ENCODE results near the gene KCTD17. TPM values are rescaled to one million over a fixed set of nuclear protein-coding genes. Genes with fewer than 3 reads are reported as not detected.

KCTD17 gene
- total RNA-seq, 1 donor from 2014 or later, result 46.9 TPM

DNA sequence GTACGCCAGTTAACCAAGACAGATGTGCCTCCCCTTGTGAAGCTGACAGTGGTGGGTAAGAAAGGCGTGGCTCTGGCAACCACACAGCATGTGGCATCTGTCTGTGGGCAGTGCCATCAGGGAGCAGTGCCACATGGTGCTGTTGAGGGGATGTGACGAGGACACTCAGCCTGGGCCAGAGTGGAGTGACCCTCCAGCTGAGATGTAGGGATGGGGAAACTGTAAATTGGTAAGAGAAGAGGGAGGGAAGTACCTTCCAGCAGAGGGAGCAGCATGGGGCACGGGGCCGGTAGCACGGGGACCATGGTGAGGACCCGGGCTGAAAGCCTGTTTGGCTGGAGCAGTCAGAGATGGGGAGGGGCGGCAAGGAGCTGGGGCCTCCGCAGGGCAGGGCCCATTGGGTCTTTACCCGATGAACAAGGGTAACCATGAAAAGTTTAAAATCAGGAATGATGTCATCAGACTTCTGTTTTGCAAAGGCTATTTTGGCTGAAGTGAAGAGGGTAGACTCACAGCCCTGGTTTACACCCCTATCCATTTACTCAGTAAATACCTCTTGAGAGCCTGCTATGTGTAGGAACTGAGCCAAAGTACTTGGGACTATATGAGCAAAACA is 47.5 kb downstream of the KCTD17 start:
- DNase-seq (ENCODE audit: low spot score), result no peak
- Mint-ChIP-seq H3K4me1 (ENCODE audit: unreplicated experiment) (peaks cover 3% of the 10 kb centered on the region), H3K4me3 (ENCODE audit: unreplicated experiment) (no peak overlapping the region), H3K27ac (ENCODE audit: unreplicated experiment) (no peak overlapping the region), H3K9me3 (ENCODE audit: unreplicated experiment) (no peaks in the 10 kb centered on the region), H3K27me3 (ENCODE audit: unreplicated experiment) (peaks cover 16% of the 10 kb centered on the region), H3K36me3 (ENCODE audit: low read depth, unreplicated experiment) (no peaks in the 10 kb centered on the region)
- TF ChIP-seq, protein P1, sequence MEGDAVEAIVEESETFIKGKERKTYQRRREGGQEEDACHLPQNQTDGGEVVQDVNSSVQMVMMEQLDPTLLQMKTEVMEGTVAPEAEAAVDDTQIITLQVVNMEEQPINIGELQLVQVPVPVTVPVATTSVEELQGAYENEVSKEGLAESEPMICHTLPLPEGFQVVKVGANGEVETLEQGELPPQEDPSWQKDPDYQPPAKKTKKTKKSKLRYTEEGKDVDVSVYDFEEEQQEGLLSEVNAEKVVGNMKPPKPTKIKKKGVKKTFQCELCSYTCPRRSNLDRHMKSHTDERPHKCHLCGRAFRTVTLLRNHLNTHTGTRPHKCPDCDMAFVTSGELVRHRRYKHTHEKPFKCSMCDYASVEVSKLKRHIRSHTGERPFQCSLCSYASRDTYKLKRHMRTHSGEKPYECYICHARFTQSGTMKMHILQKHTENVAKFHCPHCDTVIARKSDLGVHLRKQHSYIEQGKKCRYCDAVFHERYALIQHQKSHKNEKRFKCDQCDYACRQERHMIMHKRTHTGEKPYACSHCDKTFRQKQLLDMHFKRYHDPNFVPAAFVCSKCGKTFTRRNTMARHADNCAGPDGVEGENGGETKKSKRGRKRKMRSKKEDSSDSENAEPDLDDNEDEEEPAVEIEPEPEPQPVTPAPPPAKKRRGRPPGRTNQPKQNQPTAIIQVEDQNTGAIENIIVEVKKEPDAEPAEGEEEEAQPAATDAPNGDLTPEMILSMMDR (IDR thresholded peaks at IDR 0.05; ENCODE audit: unreplicated experiment), result no peak

DNA sequence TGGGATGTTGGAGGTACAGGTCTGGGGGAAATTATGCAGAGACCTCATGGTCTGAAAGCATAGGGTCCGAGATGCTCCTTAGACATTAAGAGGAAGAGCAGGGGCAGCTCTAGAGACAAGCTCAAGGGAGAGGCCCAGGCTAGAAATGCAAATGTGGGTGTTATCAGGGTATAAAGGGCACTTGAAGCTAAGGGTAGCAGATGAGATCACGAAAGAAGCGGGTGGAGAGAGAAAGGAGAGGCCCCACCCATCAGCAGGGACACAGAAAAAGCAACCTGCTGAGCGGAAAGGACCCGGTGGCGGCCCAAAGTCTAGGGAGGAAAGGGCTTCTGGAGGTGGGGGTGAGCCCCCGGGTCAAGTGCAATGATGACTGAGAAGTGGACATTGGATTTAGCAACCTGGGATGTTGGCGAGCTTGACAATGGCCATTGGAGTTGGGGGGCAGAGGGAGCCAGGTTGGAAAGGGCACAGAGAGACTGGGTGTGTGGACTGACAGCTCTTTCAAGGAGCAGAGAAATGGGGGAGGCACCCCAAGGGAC is 49.1 kb downstream of the KCTD17 start:
- H3K27me3 Mint-ChIP-seq (ENCODE audit: unreplicated experiment), result peaks cover 20% of the 10 kb centered on the region
- DNase-seq (ENCODE audit: low spot score), result no peak
- H3K4me3 Mint-ChIP-seq (ENCODE audit: unreplicated experiment), result no peak overlapping the region
- no peak overlapping the region for H3K27ac Mint-ChIP-seq (ENCODE audit: unreplicated experiment)
- peaks cover 3% of the 10 kb centered on the region for H3K4me1 Mint-ChIP-seq (ENCODE audit: unreplicated experiment)
- H3K9me3 Mint-ChIP-seq (ENCODE audit: unreplicated experiment), result no peaks in the 10 kb centered on the region
- TF ChIP-seq, protein P1 (IDR thresholded peaks at IDR 0.05; ENCODE audit: unreplicated experiment), result no peak
- H3K36me3 Mint-ChIP-seq (ENCODE audit: low read depth, unreplicated experiment), result no peaks in the 10 kb centered on the region

DNA sequence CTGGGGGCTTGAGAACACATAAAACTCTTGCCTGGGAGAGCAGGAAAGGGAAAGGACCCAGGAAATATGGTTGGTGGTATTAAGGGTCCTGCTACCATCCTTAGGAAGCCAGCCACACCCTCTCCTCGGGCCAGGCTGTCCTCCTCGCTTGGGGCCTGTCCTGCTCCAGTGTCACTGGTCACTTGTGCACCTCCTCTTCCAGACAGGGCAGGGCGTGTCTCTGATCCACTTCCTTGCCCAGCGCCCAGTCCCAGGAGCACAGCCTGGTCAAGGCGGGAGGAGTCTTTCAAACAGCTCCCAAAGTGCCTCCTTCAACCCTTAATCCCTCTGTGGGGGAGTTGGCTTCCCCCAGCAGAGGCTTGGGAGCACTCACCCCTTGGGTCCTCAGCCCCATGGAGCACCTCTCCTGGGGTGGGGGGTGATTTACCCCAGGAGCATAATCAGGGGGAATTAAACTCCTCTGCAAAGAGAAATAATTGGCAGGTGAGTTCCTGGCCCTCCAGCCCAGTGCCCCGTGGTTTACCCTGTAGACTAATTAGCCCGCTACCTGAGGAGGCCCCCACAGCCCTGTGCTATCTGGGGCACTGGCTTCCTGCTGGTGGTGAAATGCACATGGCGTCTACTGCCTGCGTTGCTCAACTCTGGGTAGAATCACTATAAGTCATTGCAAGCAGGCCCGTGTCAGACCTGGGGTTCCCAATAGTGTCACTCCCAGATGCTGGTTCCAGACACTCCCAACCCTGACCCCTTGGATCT is 49.9 kb downstream of the KCTD17 start:
- Mint-ChIP-seq H3K9me3 (ENCODE audit: unreplicated experiment) (no peaks in the 10 kb centered on the region), H3K4me3 (ENCODE audit: unreplicated experiment) (no peak overlapping the region), H3K4me1 (ENCODE audit: unreplicated experiment) (peaks cover 3% of the 10 kb centered on the region), H3K27me3 (ENCODE audit: unreplicated experiment) (peaks cover 19% of the 10 kb centered on the region), H3K36me3 (ENCODE audit: low read depth, unreplicated experiment) (no peaks in the 10 kb centered on the region), H3K27ac (ENCODE audit: unreplicated experiment) (no peak overlapping the region)
- TF ChIP-seq, protein P1 (IDR thresholded peaks at IDR 0.05; ENCODE audit: unreplicated experiment), result no peak
- no peak for DNase-seq (ENCODE audit: low spot score)

DNA sequence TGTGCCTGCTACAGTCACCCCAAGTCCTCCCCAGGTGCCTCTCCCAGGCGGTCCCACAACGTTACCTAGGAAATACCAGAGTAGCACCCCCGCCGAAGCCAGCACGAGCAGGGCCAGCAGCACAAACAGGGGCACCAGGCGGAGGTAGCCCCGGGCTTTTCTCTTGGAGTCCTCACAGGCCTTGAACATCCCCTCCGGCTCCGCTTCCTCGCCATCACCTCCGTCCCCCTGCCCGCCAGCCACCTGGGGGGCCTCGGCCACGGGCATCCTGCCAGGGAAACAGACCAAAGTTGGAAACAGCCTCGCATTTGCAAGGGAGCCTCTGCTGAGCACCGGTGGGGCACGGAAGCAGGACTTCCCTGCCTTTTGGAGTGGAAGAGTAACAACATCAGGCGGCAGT is 51.6 kb downstream of the KCTD17 start:
- peaks cover 23% of the 10 kb centered on the region for H3K27me3 Mint-ChIP-seq (ENCODE audit: unreplicated experiment)
- no peaks in the 10 kb centered on the region for H3K9me3 Mint-ChIP-seq (ENCODE audit: unreplicated experiment)
- no peak overlapping the region for H3K4me3 Mint-ChIP-seq (ENCODE audit: unreplicated experiment)

More for the DNA sequence above, 51.6 kb downstream of the KCTD17 start:
- TF ChIP-seq, protein P1 (IDR thresholded peaks at IDR 0.05; ENCODE audit: unreplicated experiment), result no peak
- Mint-ChIP-seq H3K27ac (ENCODE audit: unreplicated experiment) (no peak overlapping the region), H3K4me1 (ENCODE audit: unreplicated experiment) (no peaks in the 10 kb centered on the region), H3K36me3 (ENCODE audit: low read depth, unreplicated experiment) (no peaks in the 10 kb centered on the region)
- no peak for DNase-seq (ENCODE audit: low spot score)

All from endothelial cell (in vitro differentiated cells).